Breast epithelium (tissue), 3 donors: ENCODE data around the gene HVCN1.

ENCODE experiments used
- CTCF ChIP-seq, 3 donors: fragments of 450-650 bp; IDR thresholded peaks; one replicate each; pipeline ENCODE4 v1.5.1; 2016 to 2017; ENCODE audit warnings: antibody characterized with exemption in 3 of 3, mild to moderate bottlenecking in 3 of 3, moderate library complexity in 3 of 3
- POLR2A ChIP-seq: fragments of 450-650 bp; IDR thresholded peaks from one replicate; pipeline ENCODE4 v1.6.1; 2016; ENCODE audit warnings: antibody characterized with exemption, mild to moderate bottlenecking, moderate library complexity

DNA sequence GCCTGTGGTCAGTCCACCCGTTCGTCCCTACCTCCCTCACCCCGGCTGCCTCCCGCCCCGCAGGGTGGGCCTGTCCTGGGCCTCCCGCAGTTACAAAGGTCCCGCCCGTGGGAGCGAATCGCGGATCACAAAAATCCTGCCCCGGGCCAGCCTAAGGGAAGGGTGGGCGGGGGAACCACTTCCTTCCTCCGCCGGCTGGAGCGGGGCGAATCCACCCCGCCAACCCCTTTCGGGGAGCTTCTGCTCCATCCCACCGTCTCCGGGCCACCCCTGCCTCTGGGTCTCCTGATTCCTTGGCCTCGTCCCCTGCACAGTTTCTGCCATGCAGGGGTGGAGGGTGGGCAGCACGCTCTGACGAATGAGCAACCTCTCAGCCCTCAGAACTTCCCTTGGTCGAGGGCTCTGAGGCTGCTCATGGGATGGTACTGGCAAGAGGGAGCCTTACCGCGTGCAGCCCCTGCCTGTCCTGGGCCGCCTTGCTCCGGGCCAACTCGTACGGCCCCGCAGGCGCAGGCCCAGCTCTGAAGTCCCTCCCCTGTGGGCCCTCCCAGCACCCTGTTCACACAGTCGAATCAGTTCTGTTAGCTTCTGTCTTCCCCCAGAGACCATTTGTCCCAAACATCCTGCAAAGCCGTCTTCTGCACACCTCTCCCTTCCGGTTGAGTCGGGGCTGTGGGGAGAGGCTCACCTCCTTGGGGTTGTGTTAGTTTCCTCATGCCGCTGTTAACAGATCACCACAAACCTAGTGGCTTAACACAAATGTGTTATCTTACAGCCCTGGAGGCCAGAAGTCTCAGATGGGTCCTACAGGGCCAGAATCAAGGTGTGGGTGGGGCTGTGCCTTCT lies 589 bp upstream of the HVCN1 start:
- TF ChIP-seq CTCF (IDR thresholded peaks at IDR 0.05) (no peak), POLR2A (no peak)
